NCI-H2196 treated with DMSO at 0.1 percent for 48 hours (cell line): ENCODE measurements around the gene FADS3.

ENCODE experiments used
- DNase-seq: peaks from one replicate; lab custom pipeline; 2025; ENCODE audit not compliant: unreplicated experiment; lab: John Stamatoyannopoulos, UW

FADS3 gene

DNA sequence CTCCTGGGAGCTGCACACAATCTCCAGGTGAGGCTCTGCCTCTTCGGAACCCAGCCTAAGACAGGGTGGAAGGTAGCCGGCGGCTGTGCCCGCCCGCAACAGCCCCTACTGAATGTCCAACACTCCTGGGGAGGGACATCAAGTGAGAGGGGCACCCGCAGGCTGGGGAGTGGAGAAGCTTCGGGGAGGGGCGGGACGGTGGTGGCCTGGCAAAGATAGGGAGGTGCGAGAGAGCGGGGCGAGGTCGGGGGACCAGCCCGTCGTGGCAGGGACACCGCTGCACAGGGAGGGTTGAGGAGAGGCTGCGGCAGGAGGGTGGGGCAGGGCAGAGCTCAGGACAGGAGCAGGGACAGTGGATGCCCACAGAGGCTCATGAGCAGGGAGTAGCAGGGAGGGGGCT lies 8.9 kb upstream of the FADS3 start:
- no peak for DNase-seq

DNA sequence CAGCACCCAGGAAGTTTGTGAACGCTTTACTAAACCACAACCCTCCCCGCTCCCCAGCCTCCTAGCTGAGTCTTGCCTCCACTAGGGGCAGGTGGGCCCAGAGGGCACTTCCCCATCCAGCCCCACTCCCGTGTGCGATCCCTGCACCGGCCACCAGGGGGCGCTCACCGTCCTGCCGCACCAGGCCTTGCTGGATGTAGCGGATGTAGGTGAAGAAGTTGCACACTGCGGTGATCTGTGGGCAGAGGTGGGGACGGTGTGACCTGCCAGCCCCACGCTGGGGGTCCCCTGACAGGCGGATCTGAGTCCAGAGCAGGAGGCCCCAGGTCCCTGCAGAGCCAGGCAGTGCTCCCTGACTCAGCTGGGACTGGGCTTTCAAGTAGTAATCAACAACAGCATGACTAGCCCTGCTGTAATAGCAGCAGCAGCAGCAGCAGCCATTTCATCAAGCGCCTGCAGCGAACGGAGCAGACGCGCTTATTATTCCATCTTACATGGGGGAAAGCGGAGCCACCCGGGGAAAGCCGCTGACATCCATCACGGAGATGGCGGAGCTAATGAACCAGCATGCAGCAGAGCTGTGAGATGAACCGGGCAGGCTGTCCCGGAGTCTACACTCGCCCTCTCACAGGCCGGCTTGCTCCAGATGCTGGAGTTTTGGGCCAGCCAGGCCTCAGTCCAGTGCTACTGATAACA lies 7.9 kb upstream of the FADS3 start:
- peak; percentile 34 for DNase-seq

DNA sequence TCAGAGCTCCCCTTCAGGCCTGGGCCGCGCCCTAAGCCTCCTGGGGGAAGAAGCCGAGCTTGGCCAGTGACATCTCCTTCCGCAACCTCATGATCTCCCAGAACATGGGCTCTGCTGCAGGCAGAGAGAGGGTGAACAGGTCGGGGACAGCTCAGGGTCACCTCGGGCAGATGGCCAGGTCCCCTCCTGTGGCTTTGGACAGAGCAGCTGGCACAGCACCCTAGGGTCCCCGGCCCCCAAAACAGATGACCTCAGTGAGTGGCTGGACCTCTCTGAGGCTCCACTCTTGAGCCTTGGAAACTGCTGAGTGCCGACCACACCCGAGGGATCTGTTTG lies 6.9 kb upstream of the FADS3 start:
- DNase-seq = no peak

DNA sequence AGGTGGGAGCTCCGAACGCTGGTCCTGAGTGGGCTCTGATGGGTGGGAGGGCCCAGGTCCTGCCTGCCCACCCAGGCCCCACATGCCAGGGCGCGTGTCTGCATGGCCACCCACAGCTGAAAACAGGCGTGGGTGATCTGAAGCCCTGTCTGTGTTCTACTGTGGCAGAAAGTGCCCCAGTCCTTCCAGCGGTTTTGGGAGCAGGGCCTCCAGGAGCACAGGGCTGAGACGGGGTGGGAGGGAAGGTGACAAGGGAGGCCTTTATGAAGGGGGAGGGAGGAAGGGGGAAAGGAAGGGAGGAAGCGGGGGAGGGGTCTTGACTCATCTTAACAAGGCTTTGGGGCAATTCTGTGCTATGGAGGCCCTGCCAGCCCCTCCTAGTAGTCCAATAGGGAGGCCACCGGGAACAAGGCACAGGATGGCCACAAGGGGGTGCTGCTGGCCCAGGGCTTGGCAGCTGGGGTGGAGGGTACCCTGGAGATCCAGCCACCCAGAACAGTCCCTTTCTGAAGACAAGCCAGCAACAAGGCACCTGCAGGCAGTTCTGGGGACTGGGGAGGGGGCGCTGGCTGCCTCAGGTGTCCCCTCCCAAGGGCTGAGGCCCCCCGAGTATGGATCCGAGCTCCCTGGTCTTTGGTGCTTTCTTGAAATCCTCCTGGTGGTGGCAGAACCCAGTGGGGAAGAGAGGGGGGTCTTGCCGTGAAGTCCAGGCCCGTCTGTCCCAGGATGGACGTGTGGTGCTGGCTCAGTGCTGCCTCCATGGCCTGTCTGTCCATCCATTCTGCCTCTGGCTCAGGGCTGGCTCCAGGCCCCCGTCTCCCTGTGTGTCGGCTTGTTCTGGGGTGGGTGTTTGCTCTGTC lies 6.3 kb upstream of the FADS3 start:
- DNase-seq = peak; percentile 18

DNA sequence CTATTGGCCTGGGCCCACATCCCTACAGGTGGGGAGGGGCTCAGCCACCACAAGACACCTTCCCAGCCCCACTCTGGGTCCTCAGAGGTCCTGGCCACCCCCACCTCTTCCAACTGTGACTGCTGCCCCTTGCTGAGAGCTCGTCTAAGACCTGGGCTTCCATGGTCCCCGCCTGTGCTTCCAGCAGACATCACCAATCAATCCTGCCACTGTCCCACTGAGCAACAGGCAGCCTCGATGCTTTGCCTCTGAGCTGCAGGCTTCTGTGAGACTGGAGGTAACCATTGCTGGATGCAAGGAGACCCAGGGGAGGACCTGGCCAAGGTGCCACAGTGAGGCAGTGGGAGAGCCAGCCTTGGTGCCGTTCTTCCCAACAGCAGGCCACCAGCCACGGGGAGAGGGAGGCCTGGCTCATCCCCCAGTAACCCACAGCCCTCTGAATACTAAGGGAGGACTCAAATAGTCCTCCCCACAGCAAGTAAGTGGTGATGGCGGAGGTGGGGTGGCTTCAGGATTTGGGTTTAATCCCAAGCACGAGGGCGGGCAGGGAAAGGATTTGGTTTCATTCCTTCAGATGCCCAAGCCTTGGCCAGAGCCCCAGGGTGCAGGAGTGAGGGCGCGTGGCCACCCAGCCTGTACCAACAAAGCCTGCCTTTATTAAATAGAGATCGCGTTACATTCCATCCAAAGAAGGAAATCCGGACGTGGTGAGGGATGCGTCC lies 5.5 kb upstream of the FADS3 start:
- DNase-seq = peak; percentile 6

DNA sequence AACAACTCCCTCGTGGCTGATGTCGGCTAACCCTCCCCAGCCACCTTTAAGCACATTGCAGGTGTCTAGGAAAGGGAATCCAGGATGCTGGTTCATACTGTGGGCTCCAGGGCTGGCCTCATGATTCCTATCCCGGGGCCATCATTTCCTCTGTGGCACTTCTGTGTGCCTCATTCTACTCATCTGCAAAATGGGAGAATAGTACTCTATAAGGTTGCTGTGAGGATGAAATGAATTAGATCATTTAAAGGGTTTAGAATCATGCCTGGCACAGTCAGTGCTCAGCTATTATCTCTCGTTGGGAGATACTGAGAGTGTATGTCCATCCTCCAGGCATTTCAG lies 4.3 kb upstream of the FADS3 start:
- DNase-seq = no peak

DNA sequence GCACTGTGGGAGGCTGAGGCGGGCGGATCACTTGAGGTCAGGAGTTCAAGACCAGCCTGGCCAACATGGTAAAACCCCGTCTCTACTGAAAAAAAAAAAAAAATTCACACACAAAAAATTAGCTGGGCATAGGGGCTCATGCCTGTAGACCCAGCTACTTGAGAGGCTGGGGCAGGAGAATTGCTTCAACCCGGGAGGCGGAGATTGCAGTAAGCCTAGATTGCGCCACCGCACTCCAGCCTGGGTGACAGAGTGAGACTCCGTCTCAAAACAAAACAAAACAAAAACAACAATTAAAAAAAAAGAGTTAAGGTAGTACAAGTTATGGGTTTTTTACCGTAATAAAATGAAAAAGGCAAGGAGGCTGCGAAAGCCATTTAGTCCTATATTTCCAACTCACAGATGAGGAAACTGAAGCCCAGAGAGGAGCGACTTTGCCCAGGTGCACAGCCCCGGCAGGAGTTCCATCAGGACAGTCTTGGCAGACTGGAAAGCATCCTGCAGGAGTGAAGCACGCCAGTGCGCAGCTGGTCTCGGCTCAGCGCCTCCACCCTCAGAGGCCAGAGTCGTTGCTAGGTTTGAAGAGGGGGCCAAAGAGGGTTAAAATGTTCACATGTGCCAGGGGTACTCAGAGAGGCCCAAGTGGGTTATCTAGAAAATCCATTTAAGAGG lies 3.8 kb upstream of the FADS3 start:
- DNase-seq = no peak

DNA sequence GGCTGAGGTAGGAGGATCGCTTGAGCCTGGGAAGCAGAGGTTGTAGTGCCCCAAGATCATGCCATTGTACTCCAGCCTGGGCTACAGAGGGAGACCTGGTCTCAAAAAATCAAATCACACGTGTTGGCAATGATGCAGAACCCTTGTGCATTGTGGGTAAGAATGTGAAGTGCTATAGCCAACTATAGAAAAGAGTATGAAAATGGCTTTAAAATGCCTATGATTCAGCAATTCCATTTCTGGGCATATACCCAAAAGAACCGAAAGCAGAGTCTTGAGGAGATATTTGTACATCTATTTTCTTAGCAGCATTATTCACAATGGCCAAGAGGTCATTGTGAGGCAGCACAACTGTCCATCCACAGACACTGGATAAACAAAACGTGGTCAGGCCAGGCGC lies 2.6 kb upstream of the FADS3 start:
- no peak for DNase-seq

DNA sequence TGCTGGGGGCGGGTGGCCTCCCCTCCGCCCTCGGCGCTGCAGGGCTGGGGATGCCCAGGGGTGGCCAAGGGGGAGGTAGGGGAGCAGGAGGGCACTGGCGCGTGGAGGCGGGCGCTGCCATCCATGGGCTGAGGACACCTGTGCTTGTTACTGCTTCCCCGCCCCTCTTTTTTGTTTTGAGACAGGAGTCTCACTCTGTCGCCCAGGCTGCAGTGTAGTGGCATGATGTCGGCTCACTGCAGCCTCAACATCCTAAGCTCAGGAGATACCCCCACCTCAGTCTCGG lies 683 bp upstream of the FADS3 start:
- DNase-seq = no peak

DNA sequence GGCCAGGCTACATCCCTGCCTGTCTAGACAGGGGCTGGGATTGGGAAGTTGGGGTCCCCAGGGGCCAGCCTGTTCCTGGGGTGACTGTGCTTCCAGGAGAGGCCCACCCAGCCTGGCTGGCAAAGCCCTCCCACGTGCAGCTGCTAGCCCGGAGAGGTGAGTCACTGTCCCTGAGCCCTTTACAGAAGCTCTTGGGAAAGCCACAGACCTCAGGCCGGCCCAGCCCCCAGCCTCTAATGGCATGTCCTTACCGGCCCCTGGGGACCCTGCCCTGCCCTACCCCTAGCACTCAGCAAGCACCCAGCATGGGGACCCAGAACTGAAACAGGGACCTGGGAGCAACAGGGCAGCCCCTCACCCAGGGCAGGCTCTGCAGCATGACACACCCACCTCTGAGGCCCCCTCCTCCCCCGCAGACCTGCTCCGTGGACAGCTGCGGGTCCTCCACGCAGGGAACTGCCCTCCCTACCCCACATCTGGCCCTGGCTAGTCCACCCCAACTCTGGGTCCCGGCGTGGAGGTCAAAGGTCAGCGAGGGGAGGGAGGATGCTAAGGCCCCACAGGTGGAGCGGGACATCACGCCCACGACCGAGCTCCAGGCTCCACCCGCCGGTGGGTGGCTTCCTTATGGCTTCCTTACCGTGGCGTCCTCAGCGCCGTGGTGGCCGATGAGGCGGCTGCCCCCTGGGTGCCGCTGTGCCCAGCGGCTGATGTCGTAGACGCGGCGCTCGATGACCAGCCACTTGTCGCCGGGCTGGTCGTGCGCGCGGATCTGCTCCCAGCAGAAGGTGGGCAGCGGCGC lies 615 bp downstream of the FADS3 start:
- DNase-seq = no peak

DNA sequence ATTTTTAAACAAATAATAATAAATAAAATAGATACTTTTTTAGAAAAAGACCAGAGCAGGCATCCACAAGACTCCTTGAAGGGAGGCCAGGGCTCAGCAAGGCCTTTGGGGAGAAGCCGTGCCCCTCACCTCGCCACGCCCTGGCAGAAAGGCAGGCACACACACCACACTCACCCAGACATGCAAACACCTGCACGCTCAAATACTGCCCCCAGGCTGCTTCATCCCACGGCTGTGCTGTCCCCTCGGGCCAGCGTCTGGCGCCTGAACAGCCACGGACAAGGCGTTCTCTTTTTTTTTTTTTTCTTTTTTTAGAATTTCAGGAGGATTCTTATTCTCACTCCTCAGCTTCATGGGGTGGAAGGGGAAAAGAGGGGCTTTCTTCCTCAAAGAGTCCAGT lies 1.5 kb downstream of the FADS3 start:
- no peak for DNase-seq

DNA sequence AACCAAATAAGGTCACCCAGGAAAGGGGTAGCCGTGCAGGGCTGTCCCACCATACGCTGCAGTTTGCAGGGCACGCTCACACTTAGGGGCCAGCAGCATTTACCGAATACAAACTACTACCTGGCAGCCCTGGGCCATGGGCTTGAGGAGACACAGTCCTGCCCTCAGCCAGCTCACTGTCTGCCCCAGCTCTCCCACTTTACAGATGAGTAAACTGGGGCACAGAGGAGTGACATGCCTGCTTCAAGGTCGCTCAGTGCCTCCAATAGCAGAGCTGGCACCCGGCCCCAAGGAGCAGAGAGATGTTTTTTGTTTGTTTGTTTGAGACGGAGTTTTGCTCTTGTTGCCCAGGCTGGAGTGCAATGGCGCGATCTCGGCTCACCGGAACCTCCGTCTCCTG lies 2.8 kb downstream of the FADS3 start:
- no peak for DNase-seq

DNA sequence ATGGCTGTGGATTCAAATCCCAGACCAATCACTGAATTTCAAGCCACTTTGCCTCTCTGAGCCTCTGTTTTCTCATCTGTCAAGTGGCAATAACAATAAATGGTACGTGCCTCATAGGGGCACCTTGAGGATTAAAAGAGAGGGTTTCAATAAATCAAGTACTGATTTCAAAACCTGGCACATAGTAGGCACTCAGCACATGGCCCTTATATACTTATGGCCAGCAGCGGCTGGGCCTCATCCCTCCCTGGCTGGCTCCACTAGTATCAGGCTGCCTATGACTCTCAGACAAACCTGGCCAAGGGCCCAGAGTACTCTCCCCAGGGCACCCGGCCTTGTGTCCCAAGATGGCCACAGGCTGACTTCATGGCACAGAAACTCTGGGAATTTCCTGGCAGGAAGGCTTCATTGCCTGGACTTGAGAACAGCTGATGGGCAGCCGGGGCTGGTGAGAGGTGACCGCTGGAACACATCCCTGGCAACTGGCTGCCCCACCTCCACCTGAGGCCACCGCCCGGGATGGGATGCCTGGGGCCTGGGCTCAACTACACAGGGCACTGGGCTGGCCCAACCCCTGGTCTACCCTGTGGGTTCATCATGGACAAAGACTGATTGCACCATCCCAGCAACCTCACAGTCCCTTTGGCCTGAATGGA lies 3.4 kb downstream of the FADS3 start:
- peak; percentile 31 for DNase-seq

DNA sequence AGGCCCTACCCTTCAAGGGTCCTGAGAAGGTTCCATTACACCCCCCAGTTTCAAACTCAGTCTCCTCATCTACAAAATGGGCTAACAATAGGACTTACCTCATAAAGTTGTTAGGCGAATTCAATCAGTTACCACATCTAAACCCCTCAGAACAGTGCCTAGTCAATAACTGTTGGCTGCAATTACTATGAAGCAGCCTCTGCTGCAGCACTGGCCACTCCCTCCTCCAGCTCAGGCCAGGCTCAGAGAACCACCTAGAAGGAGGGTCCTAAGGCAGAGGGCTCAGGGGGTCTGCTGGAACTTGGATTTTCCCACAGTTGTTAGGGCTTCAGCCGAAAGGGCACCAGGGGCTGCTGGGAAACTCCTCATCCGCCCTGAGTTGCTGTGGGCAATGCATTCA lies 4.7 kb downstream of the FADS3 start:
- DNase-seq = no peak

DNA sequence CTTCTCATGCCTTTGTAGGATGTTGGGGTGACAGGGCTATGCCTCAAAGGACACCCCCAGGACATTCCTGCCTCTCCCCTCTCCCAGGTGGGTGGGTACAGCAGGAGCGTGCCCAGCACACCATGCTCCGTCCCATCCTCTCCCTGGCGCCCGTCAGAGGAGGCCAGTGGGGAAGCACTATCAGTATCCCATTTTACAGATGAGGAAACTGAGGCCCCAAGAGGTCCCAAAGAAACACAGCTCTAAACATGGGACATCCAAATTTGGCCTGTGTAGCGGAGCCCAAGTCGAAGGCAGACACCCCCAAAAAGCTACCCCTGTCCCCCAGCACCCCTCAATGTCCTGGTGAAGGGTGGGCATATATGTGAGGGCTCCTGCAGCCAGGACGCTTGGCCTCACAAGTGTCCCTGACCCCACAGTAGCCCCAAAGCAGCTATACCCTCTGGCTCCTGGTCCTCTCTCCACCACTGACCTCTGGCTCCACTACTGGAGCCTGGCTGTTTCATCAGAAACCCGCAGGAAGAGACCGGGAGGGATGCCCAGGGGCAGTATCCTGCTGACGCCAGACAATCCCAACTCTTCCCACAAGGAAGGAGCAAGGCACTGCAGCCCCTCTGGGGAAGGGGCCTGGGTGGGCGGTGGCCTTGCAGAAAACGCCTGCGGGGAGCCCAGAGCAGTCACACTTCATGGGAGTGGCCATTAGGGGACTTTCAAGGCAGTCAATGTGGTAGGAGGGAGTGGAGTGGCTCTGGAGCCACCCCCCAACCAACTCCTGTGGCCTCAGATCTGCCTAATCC lies 5.4 kb downstream of the FADS3 start:
- DNase-seq = no peak

DNA sequence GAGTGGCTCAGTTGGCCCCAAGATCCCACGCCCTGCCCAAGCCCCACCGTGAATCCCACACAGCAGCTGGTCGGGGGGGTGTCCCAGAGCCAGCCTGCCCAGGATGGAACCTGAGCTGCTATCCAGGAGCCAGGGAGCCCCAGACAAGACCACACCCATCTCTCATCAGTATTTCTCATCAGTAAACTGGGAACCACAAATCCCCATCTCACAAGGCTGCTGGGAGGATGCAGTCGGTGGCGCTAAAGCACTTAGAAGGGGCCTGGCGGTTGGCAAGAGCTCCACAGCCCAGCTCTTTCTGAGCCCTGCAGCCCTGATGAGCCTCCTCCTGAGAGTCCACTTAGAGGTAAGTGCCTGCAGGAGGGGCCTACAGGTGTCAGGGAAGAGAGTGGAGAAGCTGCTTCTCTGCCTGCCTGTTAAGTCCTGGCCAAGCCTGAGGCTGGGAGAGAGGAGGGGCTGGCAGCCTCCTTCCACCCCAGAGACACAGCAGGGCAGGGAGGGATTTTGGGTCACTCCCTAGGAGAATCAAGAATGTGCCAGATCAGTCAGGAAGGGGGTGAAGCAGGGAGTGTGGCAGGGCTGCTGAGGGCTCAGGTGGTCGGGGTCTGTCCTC lies 6.1 kb downstream of the FADS3 start:
- DNase-seq = peak; percentile 6

DNA sequence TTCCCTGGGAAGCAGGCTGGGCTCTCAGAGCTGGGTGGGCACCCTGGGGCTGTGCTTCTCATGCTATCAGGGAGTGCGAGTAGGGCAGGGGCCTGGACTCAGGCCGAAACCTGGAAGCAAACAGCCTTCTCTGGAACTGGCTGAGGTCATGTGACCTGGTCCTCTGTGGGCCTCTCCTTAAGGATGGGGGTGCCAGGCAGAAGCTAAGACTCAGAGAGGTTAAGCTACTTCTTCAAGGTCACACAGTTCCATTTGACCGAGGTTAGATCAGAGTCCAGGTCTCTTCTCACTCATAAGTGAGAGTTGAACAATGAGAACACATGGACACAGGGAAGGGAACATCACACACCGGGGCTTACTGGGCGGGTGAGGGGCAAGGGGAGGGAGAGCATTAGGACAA lies 7.4 kb downstream of the FADS3 start:
- no peak for DNase-seq

DNA sequence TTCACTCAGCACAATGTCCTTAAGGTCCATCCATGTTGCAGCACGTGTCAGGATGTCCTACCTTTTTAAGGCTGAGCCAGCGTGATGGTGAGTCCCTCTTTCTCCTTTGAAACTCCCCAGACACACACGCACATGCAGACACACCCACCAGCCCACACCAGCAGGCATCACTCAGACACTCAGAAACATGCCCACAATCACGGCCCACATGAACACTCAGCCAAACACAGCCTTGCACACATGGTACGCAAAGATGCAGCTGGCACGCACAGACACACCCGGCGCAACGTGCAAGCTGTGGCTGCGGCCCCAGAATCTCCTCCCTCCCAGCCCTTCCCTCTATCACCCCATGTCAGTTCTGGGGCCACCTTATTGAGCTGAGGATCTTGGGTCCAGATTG lies 8.0 kb downstream of the FADS3 start:
- no peak for DNase-seq

DNA sequence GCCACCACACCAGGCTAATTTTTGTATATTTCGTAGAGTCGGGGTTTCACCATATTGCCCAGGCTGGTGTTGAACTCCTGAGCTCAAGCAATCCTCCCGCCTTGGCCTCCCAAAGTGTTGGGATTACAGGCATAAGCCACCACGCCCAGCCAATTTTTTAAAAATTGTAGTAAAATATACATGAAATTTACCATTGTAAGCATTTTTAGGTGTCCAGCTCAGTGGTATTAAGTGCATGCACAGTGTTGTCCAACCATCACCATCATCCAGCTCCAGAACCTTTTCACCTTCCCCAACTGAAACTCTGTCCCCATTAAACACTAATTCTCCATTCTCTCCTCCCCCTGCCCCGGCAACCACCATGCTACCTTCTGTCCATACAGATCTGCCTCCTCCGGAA lies 8.5 kb downstream of the FADS3 start:
- no peak for DNase-seq
